ENCODE data around the gene OLIG1.
A peak's percentile ranks its signal among the peaks of the same experiment; 100 is the strongest.

The OLIG1 gene

GRCh38 chr21:33075596-33076195 is 5.8 kb downstream of the OLIG1 start:
- no peak overlapping the region for H2AFZ ChIP-seq (ENCODE audit: low read length)
- no peaks in the 10 kb centered on the region for H3K9me2 ChIP-seq (replicated peaks; ENCODE audit: low read depth, low read length)
- no peaks in the 10 kb centered on the region for H3K9me3 ChIP-seq (ENCODE audit: insufficient read depth, low read depth, low read length)
- peak overlapping the region; percentile 8 for H3K9ac ChIP-seq (ENCODE audit: low read depth, low read length, poor library complexity, severe bottlenecking)
- no peaks in the 10 kb centered on the region for H3K27me3 ChIP-seq (ENCODE audit: insufficient read depth, low read length, poor library complexity, severe bottlenecking)
- H3F3A ChIP-seq (ENCODE audit: low read depth) = no peaks in the 10 kb centered on the region
- H3K79me2 ChIP-seq (ENCODE audit: insufficient read depth, low read length) = no peaks in the 10 kb centered on the region
- H3K4me3 ChIP-seq (ENCODE audit: low read length, poor library complexity, severe bottlenecking) = no peak overlapping the region
- H3K36me3 ChIP-seq (ENCODE audit: insufficient read depth, low read length) = no peaks in the 10 kb centered on the region
- no peaks in the 10 kb centered on the region for H4K20me1 ChIP-seq (ENCODE audit: insufficient read depth, low read length, poor library complexity, severe bottlenecking)
- TF ChIP-seq, protein P1, sequence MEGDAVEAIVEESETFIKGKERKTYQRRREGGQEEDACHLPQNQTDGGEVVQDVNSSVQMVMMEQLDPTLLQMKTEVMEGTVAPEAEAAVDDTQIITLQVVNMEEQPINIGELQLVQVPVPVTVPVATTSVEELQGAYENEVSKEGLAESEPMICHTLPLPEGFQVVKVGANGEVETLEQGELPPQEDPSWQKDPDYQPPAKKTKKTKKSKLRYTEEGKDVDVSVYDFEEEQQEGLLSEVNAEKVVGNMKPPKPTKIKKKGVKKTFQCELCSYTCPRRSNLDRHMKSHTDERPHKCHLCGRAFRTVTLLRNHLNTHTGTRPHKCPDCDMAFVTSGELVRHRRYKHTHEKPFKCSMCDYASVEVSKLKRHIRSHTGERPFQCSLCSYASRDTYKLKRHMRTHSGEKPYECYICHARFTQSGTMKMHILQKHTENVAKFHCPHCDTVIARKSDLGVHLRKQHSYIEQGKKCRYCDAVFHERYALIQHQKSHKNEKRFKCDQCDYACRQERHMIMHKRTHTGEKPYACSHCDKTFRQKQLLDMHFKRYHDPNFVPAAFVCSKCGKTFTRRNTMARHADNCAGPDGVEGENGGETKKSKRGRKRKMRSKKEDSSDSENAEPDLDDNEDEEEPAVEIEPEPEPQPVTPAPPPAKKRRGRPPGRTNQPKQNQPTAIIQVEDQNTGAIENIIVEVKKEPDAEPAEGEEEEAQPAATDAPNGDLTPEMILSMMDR (conservative IDR thresholded peaks at IDR 0.05; ENCODE audit: low read length) = no peak
- TF ChIP-seq EZH2phosphoT487 (IDR thresholded peaks at IDR 0.05; ENCODE audit: borderline replicate concordance) = no peak
- H3K4me2 ChIP-seq (ENCODE audit: low read depth, low read length, poor library complexity, severe bottlenecking) = no peak overlapping the region
- H3K4me1 ChIP-seq (ENCODE audit: insufficient read depth, low read length, poor library complexity, severe bottlenecking) = peaks cover 35% of the 10 kb centered on the region

- Histone ChIP-seq H3K36me3 (ENCODE audit: insufficient read depth, low read length) (no peaks in the 10 kb centered on the region), H3K9me3 (ENCODE audit: insufficient read depth, low read depth, low read length) (no peaks in the 10 kb centered on the region), H3K4me1 (ENCODE audit: insufficient read depth, low read length, poor library complexity, severe bottlenecking) (peaks cover 35% of the 10 kb centered on the region), H3K79me2 (ENCODE audit: insufficient read depth, low read length) (no peaks in the 10 kb centered on the region), H3F3A (ENCODE audit: low read depth) (no peaks in the 10 kb centered on the region), H3K27me3 (ENCODE audit: insufficient read depth, low read length, poor library complexity, severe bottlenecking) (no peaks in the 10 kb centered on the region), H3K9ac (ENCODE audit: low read depth, low read length, poor library complexity, severe bottlenecking) (no peak overlapping the region), H3K4me2 (ENCODE audit: low read depth, low read length, poor library complexity, severe bottlenecking) (peak overlapping the region; percentile 35), H2AFZ (ENCODE audit: low read length) (no peak overlapping the region), H4K20me1 (ENCODE audit: insufficient read depth, low read length, poor library complexity, severe bottlenecking) (no peaks in the 10 kb centered on the region), H3K9me2 (replicated peaks; ENCODE audit: low read depth, low read length) (no peaks in the 10 kb centered on the region), H3K4me3 (ENCODE audit: low read length, poor library complexity, severe bottlenecking) (no peak overlapping the region)
- TF ChIP-seq, protein P1 (conservative IDR thresholded peaks at IDR 0.05; ENCODE audit: low read length) = no peak
- TF ChIP-seq EZH2phosphoT487 (IDR thresholded peaks at IDR 0.05; ENCODE audit: borderline replicate concordance) = no peak
Observed at GRCh38 chr21:33076600-33077329, 6.8 kb downstream of the OLIG1 start.

DNA sequence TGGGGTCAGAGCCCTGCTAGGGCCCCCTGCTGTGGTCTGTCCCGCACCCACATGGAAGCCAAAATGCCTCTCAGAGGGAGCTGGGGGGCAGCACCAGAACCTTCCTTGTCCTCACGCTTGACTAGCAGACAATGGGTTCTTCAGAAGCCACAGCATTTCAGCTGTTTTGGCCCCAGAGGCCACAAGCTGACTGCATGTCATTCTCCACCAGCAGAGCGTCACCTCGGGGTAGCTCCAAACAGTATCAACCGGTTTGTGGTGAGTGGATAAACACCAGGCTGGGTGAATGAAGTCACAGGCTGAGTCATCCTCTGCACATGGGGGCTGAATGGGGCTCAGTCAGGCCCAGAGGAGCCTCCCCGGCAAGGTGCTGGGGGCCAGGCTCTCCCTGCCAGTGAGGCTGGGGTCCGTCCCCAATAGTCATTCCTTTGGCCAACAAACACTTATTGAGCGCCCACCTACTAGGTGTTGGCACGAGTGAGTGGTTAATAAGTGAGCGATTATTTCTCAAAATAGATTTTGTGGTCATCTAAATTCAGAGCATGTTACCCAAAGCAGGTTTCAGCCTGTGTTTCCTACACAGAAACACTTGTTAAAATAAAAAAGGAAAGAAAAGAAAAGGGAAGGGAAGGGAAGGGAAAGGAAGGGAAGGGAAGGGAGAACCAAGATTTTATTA is 9.1 kb downstream of the OLIG1 start:
- Histone ChIP-seq H3K36me3 (ENCODE audit: insufficient read depth, low read length) (no peaks in the 10 kb centered on the region), H4K20me1 (ENCODE audit: insufficient read depth, low read length, poor library complexity, severe bottlenecking) (no peaks in the 10 kb centered on the region), H3K4me2 (ENCODE audit: low read depth, low read length, poor library complexity, severe bottlenecking) (peak overlapping the region; percentile 64), H3K4me1 (ENCODE audit: insufficient read depth, low read length, poor library complexity, severe bottlenecking) (peaks cover 35% of the 10 kb centered on the region), H3K79me2 (ENCODE audit: insufficient read depth, low read length) (no peaks in the 10 kb centered on the region), H3K9ac (ENCODE audit: low read depth, low read length, poor library complexity, severe bottlenecking) (peak overlapping the region; percentile 50), H3F3A (ENCODE audit: low read depth) (no peaks in the 10 kb centered on the region), H3K9me3 (ENCODE audit: insufficient read depth, low read depth, low read length) (no peaks in the 10 kb centered on the region), H3K27me3 (ENCODE audit: insufficient read depth, low read length, poor library complexity, severe bottlenecking) (no peaks in the 10 kb centered on the region), H3K4me3 (ENCODE audit: low read length, poor library complexity, severe bottlenecking) (peak overlapping the region; percentile 2), H3K9me2 (replicated peaks; ENCODE audit: low read depth, low read length) (no peaks in the 10 kb centered on the region), H2AFZ (ENCODE audit: low read length) (peak overlapping the region; percentile 9; the same call in 1 of the 2 replicates)
- no peak for TF ChIP-seq EZH2phosphoT487 (IDR thresholded peaks at IDR 0.05; ENCODE audit: borderline replicate concordance)
- TF ChIP-seq, protein P1 (conservative IDR thresholded peaks at IDR 0.05; ENCODE audit: low read length) = peak; percentile 30

All from Loucy (cell line).